Vagina (tissue), 2 donors: ENCODE data around the gene EMC10.

Experiments
- CTCF ChIP-seq, 3 experiments: fragments of 450-650 bp in 2 of 3; fragments of 200-600 bp in 1 of 3; sonication (generic) in 1 of 3; IDR thresholded peaks; one replicate each; pipeline ENCODE4 v1.5.1; 2017 to 2019; ENCODE audit warnings: antibody characterized with exemption in 3 of 3, mild to moderate bottlenecking in 2 of 3, moderate library complexity in 2 of 3
- POLR2AphosphoS5 ChIP-seq, 2 donors: sonication (generic); formaldehyde crosslinking; IDR thresholded peaks; one replicate each; pipeline ENCODE4 v1.9.0; 2017; ENCODE audit warnings: antibody characterized with exemption in 2 of 2, mild to moderate bottlenecking in 2 of 2, low read depth in 1 of 2; ENCODE audit not compliant: insufficient read depth in 1 of 2

- TF ChIP-seq CTCF (IDR thresholded peaks at IDR 0.05) (no peak), POLR2AphosphoS5 (IDR thresholded peaks at IDR 0.05; ENCODE audit: insufficient read depth in 1 of 2, low read depth in 1 of 2) (no peak)
Observed at GRCh38 chr19:50522881-50523280, 46.6 kb downstream of the EMC10 start.
